Adipocyte (in vitro differentiated cells): Measurements from ENCODE around the gene SEMA4D.

Experiments
- DNase-seq: peaks from one replicate; pipeline ENCODE4 v3.0.0-alpha.2; 2015; ENCODE audit warnings: low read depth
- H3K27me3 ChIP-seq: replicated peaks from 2 replicates; pipeline ENCODE4 v1.7.0; 2013; ENCODE audit warnings: mild to moderate bottlenecking, low read length, moderate library complexity; ENCODE audit not compliant: control insufficient read depth, insufficient read depth
- H3K36me3 ChIP-seq: 2 replicates; pipeline ENCODE4 v1.7.0; 2013; ENCODE audit warnings: low read length, mild to moderate bottlenecking, moderate library complexity; ENCODE audit not compliant: control insufficient read depth, insufficient read depth, severe bottlenecking
- H3K4me1 ChIP-seq: 2 replicates; pipeline ENCODE4 v1.7.0; 2013; ENCODE audit warnings: mild to moderate bottlenecking, low read length, moderate library complexity; ENCODE audit not compliant: control insufficient read depth, insufficient read depth
- H3K4me3 ChIP-seq: 2 replicates; pipeline ENCODE4 v1.7.0; 2013; ENCODE audit warnings: mild to moderate bottlenecking, low read length, moderate library complexity
- H3K9ac ChIP-seq: 2 replicates; pipeline ENCODE4 v1.7.0; 2013; ENCODE audit warnings: mild to moderate bottlenecking, low read length, moderate library complexity
- H3K9me3 ChIP-seq: 2 replicates; pipeline ENCODE4 v1.7.0; 2013; ENCODE audit warnings: mild to moderate bottlenecking, low read length, moderate library complexity; ENCODE audit not compliant: control insufficient read depth

SEMA4D gene

DNA sequence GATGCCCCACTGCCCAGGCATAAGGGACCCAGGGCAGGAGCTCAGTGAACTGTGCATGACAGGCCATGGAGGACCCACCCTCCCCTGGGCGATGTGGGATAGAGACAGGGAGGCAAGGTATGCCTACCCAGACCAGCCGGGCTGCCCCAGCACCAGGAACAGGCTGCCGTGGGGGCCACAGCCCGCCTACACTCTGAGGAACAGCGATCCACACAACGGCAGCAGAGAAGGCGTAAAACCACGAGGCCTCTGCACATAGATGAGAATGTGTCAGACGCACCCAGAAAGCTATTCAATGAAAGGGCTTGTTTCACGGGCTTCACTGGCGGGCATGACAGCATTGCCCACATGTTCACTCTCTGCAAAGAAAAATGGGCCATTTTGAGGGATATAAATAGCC, 49.5 kb downstream of the SEMA4D start:
- Histone ChIP-seq H3K4me3 (no peak overlapping the region), H3K27me3 (peaks cover 10% of the 10 kb centered on the region), H3K36me3 (no peaks in the 10 kb centered on the region), H3K4me1 (no peaks in the 10 kb centered on the region), H3K9ac (no peak overlapping the region), H3K9me3 (no peaks in the 10 kb centered on the region)
- DNase-seq, result no peak

DNA sequence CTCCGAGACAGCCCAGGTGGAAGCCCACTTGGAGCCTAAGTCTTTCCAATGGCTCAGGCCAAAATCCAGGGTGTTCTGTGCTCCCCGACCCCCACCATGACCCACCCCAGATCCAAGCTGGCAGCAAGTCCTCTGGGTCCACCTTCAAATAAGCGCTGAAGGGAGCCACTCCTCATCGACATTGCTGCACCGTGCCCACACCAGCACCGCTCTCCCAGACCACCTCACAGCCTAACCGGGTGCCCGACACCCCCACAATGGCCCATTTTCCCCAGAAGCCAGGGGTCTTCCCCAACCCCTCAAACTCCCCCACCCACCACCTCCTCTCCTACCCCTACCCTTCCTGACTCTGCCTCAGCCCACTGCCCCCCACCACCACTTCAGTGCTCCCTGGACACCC, 50.5 kb downstream of the SEMA4D start:
- Histone ChIP-seq H3K4me3 (no peak overlapping the region), H3K9ac (no peak overlapping the region), H3K9me3 (no peaks in the 10 kb centered on the region), H3K4me1 (no peaks in the 10 kb centered on the region), H3K27me3 (peaks cover 7% of the 10 kb centered on the region), H3K36me3 (no peaks in the 10 kb centered on the region)
- DNase-seq, result no peak

DNA sequence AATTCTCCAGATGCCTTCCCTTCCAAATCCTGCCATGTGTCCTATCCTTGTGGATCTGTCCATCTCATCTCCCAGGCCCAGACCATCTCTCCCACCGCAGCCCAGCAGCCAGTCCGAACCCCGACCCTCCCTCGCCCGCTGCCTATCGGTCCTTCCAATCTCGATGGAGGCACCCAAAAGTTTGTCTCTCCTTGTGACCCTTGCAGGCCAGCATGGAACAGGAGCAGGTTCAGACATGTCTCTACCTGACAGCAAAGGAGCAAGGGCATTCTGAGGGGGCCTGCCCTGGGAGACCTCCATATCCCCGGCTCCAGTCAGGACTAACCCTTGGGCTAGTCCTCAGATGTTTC, 51.0 kb downstream of the SEMA4D start:
- H3K4me1 ChIP-seq, result no peaks in the 10 kb centered on the region
- H3K9ac ChIP-seq, result no peak overlapping the region
- DNase-seq, result no peak
- H3K4me3 ChIP-seq, result no peak overlapping the region
- H3K27me3 ChIP-seq, result peaks cover 7% of the 10 kb centered on the region
- no peaks in the 10 kb centered on the region for H3K36me3 ChIP-seq
- H3K9me3 ChIP-seq, result no peaks in the 10 kb centered on the region

DNA sequence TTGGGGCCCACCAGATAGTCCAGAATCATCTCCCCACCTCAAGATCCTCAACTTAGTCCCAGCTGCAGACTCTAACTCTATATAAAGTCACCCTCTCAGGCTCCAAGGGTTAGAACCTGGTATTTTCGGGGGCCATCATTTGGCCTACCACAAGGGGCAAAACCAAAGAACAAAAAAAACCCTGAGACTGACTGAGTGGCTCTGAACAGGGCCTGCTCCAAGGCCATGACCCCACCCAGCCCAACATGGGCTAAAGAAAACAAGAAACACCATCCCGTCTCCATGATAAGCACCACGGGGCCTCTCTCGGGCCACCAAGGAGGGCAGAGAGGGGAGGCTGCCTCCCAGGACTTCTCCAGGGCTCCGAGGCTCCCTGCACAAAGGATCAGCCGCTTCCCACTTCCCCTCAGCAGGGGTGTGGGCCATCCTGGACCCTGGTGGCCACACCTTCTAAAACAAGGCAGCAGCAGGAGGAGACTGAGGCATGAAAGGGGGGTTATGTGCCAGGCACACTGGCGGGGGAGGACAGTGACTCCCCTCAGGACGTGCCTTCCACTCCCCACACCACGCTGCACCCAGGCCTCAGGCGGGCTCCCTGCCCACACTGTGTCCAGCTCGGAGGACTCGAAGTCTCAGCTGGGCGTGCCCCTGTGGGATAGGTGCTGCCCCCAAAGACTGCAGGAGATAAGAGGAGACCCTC, 51.5 kb downstream of the SEMA4D start:
- no peak overlapping the region for H3K9ac ChIP-seq
- H3K4me3 ChIP-seq, result no peak overlapping the region
- H3K27me3 ChIP-seq, result peaks cover 5% of the 10 kb centered on the region
- no peaks in the 10 kb centered on the region for H3K4me1 ChIP-seq
- no peaks in the 10 kb centered on the region for H3K36me3 ChIP-seq
- DNase-seq, result no peak
- H3K9me3 ChIP-seq, result no peaks in the 10 kb centered on the region

DNA sequence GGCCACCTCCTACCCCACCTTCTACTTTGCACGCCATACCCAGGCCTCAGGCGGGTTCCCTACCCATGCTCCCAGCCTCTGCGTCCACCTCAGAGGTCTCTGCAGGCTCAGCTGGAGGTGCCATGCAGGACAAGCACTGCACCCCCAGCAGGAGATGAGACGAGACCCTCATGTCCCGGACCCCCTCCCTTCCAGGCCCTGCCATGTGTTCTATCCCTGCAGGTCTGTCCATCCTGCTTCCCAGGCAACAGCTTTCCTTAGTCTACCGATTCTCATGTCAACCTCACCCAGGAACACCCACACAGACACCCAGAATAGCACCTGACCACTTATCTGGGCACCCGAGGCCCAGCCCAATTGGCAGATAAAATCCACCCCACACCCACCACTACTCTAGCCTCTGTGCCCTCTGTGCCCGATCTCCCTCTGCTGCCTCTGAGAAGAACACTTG, 52.1 kb downstream of the SEMA4D start:
- Histone ChIP-seq H3K9ac (no peak overlapping the region), H3K36me3 (no peaks in the 10 kb centered on the region), H3K4me3 (no peak overlapping the region), H3K27me3 (peaks cover 5% of the 10 kb centered on the region), H3K4me1 (no peaks in the 10 kb centered on the region), H3K9me3 (no peaks in the 10 kb centered on the region)
- no peak for DNase-seq

DNA sequence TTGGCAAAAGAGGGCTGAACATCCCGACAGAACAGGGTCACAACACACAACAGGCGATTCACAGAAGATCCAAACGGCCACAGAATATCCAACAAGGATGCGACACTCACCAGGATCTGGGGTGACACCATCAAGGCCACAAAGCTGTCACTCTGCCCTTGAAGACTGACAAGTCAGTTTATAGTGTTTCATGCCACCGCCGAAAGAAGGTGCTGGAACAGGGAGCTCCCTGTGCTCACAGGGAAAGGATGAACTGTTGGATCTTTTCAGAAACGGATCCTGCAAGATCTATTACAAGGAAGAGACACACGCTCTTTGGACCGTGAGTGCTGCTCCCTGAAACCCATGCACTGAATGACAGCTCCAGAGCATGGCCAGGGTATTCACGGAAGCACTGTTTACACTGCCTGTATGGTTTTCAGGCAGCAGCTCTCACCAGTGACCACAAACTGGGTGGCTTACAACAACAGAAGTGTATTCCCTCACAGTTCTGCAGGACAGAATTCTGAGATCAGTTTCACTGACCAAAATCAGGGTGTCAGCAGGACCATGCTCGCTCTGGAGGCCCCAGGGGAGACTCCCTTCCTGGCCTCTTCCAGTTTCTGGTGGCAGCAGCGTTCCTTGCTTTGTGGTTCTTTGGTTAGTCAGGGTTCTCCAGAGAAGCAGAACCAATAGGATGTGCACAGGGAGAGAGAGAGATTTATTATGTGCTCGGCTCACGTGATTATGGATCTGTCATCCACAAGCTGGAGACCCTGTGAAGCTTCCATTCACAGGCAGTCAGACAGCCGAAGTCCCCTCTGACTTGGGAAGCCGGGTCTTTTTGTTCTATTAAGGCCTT, 52.8 kb downstream of the SEMA4D start:
- Histone ChIP-seq H3K4me3 (no peak overlapping the region), H3K9me3 (no peaks in the 10 kb centered on the region), H3K36me3 (no peaks in the 10 kb centered on the region), H3K27me3 (peaks cover 5% of the 10 kb centered on the region), H3K4me1 (no peaks in the 10 kb centered on the region), H3K9ac (no peak overlapping the region)
- DNase-seq, result no peak

DNA sequence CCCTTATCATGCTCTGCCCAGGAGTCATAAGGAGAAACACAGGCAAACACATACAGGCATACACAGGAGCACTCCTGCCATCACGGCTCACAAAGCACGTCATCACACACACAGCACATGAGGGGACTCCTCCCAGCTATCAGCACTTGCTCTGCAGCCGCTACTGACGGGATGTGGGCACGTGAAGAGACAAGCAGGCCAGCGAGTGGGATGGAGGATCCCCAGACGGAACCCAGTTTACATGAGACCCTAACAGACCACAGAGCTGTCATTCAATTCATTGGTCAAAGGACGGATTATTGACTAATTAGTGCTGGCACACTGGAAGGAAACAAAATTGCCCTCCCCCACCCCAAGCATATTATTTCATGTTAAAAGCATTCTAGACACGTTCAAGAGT, 53.6 kb downstream of the SEMA4D start:
- H3K9ac ChIP-seq, result no peak overlapping the region
- no peaks in the 10 kb centered on the region for H3K4me1 ChIP-seq
- H3K36me3 ChIP-seq, result no peaks in the 10 kb centered on the region
- H3K27me3 ChIP-seq, result peaks cover 5% of the 10 kb centered on the region
- no peak for DNase-seq
- no peak overlapping the region for H3K4me3 ChIP-seq
- H3K9me3 ChIP-seq, result no peaks in the 10 kb centered on the region

DNA sequence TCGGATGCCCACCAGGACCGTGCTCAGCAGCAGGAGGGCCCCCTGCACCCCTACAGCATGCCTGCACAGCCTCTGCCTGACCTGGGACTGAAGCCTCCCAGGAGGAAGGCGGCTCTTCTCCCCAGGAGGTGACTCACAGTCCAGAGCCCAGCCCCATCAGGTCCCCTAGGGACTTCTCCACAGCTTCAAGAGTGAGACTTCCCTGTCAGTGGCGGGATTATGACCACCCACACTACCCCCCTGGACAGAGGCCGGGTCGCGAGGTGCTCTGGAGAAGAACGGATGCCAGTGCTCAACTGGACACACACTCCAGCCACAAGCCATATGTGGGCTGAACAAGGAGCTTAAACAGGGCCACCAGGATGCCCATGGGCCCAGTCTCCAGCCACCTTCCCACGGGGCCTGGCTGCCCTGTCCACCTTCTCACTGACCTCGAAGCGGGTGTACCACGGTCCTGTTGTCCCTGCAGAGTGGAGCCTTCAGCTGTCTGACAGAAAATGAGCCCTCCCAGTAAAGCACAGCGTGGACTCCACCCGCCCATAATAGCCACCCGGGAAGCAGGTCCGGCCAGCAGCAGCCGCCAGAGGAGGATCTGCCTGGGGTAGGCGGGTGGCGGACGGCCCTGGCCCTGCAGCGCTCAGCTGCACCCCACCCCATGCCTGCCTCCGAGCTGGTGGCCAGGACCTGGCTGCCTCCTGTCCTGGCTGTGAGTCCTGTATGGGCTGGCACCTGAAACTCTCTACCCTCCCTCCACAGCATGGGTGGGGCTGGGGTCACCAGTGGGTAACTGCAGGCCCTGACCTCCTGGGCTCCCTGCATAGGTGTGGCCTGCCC, 54.7 kb downstream of the SEMA4D start:
- peaks cover 5% of the 10 kb centered on the region for H3K27me3 ChIP-seq
- DNase-seq, result no peak
- H3K36me3 ChIP-seq, result no peaks in the 10 kb centered on the region
- H3K4me3 ChIP-seq, result no peak overlapping the region
- no peak overlapping the region for H3K9ac ChIP-seq
- H3K4me1 ChIP-seq, result no peaks in the 10 kb centered on the region
- no peaks in the 10 kb centered on the region for H3K9me3 ChIP-seq

DNA sequence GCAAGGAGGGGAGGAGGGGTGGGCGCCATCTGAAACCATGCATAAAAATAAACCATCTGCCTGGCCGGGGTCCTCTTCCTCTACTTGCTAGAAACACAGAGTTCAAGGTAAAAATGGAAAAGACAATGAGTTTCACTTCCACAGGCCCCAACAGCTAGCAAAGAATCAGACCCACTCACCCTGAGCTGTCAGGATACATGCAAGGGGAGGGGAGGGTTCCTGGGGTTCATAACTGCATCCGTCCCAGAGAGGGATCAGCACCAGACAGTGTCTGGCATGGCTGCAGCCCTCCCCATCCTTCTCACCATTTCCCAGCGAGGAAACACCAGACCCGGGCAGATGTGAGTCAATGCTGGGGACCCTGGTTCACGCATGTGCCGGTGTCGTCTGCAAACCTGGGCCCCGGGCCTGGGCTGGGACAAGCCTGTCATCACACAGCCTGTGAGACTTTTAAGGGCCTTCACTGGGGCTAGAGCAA, 55.4 kb downstream of the SEMA4D start:
- no peak for DNase-seq
- no peak overlapping the region for H3K9ac ChIP-seq
- H3K27me3 ChIP-seq, result peaks cover 8% of the 10 kb centered on the region
- no peaks in the 10 kb centered on the region for H3K9me3 ChIP-seq
- H3K4me1 ChIP-seq, result no peaks in the 10 kb centered on the region
- no peaks in the 10 kb centered on the region for H3K36me3 ChIP-seq
- H3K4me3 ChIP-seq, result no peak overlapping the region

DNA sequence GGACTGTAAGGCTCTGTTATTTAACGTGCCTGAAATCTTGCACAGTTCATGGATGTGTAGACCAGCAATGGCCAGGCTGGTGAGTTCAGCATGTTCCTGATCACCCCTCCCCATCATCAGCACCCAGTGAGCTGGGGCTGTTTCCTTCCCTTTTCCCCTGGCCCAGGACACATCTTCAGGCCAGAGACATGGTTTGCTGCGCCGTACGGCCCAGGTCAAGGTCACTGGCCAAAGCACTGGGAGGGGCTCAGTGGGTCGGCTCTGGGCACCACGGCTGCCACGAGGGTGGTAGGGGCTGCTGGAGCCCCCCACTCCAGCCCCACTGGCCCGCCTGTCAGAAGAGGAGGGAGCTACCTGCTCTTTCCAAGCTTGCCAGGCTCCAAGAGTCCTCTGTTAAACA, 55.9 kb downstream of the SEMA4D start:
- Histone ChIP-seq H3K4me3 (no peak overlapping the region), H3K9me3 (no peaks in the 10 kb centered on the region), H3K36me3 (no peaks in the 10 kb centered on the region), H3K27me3 (peaks cover 8% of the 10 kb centered on the region), H3K9ac (no peak overlapping the region), H3K4me1 (no peaks in the 10 kb centered on the region)
- no peak for DNase-seq

DNA sequence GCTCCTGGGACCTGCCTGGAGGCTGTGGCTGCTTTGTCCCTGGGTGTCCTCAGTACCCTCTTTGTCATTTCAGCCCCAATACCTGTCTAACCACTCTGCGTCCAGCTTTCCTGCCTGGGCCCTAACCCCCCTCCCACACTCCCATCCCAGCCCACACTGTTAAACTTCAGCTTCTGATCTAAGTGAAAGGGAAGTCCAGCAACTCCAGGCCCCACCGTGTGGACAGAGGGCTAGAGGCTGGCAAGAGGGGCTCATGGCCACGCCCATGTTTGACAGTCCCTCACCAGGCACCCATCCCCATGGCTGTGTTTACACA, 56.3 kb downstream of the SEMA4D start:
- no peak overlapping the region for H3K4me3 ChIP-seq
- no peaks in the 10 kb centered on the region for H3K4me1 ChIP-seq
- H3K27me3 ChIP-seq, result peaks cover 8% of the 10 kb centered on the region
- no peak for DNase-seq
- H3K36me3 ChIP-seq, result no peaks in the 10 kb centered on the region
- H3K9me3 ChIP-seq, result no peaks in the 10 kb centered on the region
- H3K9ac ChIP-seq, result no peak overlapping the region
